ENCODE results near the gene HOXD3. TPM values are rescaled to one million over a fixed set of nuclear protein-coding genes. Genes with fewer than 3 reads are reported as not detected.

HOXD3 gene
- total RNA-seq, 1 donor from 2014 or later, result 0.47 TPM

GRCh38 chr2:176172007-176172894 lies 15.1 kb downstream of the HOXD3 start:
- H3K27ac ChIP-seq, result no peak overlapping the region

DNA sequence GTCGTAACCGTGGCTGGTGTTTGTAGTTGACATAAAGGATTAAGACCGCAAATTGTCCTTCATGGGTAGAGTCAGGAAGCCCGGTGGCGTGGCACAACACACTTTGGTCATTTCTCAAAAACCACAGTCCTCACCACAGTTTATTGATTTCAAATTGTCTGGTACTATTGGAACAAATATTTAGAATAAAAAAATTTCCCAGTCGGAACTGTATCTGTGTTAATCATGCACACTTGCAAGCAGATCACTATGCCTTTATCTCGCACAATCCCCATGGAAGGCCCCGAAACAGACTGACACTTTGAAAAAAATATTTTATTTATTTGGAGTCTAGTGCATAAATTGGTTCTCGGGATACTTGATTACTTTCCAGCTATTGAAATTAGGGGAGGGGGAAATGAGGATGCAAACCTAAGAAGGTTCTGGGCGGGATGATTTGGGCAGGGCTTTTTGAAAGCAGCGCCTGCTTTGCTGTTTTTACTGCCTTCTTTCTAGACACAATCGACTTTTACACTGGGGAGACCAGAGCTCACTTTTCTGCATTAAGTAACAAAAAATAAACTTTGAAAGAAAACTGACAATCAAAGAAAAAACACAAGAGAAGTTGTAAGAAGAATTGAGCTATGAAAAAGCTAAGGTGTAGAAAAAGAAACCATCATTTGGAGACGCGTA lies 15.9 kb downstream of the HOXD3 start:
- peaks cover 12% of the 10 kb centered on the region for H3K4me1 ChIP-seq
- no peaks in the 10 kb centered on the region for H3K9me3 ChIP-seq
- H3K27me3 ChIP-seq (ENCODE audit: low read depth), result peaks cover 96% of the 10 kb centered on the region
- ATAC-seq, result no peak
- no peaks in the 10 kb centered on the region for H3K36me3 ChIP-seq
- TF ChIP-seq, protein P1, sequence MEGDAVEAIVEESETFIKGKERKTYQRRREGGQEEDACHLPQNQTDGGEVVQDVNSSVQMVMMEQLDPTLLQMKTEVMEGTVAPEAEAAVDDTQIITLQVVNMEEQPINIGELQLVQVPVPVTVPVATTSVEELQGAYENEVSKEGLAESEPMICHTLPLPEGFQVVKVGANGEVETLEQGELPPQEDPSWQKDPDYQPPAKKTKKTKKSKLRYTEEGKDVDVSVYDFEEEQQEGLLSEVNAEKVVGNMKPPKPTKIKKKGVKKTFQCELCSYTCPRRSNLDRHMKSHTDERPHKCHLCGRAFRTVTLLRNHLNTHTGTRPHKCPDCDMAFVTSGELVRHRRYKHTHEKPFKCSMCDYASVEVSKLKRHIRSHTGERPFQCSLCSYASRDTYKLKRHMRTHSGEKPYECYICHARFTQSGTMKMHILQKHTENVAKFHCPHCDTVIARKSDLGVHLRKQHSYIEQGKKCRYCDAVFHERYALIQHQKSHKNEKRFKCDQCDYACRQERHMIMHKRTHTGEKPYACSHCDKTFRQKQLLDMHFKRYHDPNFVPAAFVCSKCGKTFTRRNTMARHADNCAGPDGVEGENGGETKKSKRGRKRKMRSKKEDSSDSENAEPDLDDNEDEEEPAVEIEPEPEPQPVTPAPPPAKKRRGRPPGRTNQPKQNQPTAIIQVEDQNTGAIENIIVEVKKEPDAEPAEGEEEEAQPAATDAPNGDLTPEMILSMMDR (IDR thresholded peaks at IDR 0.05), result no peak
- H3K27ac ChIP-seq, result no peak overlapping the region
- no peak for DNase-seq
- H3K4me3 ChIP-seq, result no peak overlapping the region
- intact Hi-C loops (cut with DNase I), result no loop called here

More at GRCh38 chr2:176172007-176172894, 15.1 kb downstream of the HOXD3 start:
- Histone ChIP-seq H3K4me1 (peaks cover 11% of the 10 kb centered on the region), H3K36me3 (no peaks in the 10 kb centered on the region), H3K4me3 (peak overlapping the region; percentile 23), H3K27me3 (ENCODE audit: low read depth) (peaks cover 96% of the 10 kb centered on the region), H3K9me3 (no peaks in the 10 kb centered on the region)
- no peak for DNase-seq
- ATAC-seq, result peak; percentile 25 to 26
- intact Hi-C loops (cut with DNase I), result no loop called here
- TF ChIP-seq, protein P1 (IDR thresholded peaks at IDR 0.05), result no peak

DNA sequence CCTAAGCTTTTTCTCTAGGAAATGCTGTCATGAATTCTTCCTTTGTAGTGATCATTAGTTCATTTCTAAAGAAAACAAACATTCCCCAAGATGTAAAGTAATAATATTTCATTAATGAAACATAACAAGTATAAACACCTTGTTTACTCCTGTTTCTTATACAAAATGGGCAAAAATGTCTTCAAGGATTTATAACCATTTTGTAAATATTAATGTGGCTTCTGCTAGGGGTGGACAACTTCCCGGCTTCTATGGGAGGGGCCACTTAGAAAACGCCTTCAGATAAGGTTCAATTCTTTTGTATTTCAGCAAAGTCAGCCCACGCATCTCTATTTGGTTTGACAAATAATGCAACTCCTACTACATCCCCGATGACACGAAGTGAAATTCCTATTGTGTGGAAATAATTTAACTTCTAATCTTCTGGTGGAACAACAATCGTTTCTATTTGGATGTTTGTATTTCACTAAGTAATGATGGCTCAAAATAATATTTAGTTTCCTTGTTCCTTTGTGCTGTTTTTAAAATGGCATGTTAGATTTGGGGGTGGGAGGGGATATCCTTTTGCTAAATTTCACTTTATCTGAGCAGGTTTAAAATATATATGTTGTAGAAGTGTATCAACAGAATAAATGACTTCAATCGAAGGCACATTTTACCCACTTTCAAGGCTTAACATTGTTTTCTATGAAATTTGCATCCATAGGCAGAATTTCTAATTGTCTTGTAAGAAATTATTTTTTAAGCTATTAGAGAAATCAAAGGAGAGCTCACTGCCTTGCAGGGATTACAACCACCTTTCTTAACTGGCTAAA lies 16.7 kb downstream of the HOXD3 start:
- no peak overlapping the region for H3K27ac ChIP-seq
- DNase-seq (no peak), ATAC-seq (no peak)
- H3K4me1 ChIP-seq, result peaks cover 19% of the 10 kb centered on the region
- H3K36me3 ChIP-seq, result no peaks in the 10 kb centered on the region
- H3K9me3 ChIP-seq, result no peaks in the 10 kb centered on the region
- TF ChIP-seq, protein P1 (IDR thresholded peaks at IDR 0.05), result no peak
- intact Hi-C loops (cut with DNase I), result no loop called here
- H3K27me3 ChIP-seq (ENCODE audit: low read depth), result peaks cover 96% of the 10 kb centered on the region
- no peak overlapping the region for H3K4me3 ChIP-seq

DNA sequence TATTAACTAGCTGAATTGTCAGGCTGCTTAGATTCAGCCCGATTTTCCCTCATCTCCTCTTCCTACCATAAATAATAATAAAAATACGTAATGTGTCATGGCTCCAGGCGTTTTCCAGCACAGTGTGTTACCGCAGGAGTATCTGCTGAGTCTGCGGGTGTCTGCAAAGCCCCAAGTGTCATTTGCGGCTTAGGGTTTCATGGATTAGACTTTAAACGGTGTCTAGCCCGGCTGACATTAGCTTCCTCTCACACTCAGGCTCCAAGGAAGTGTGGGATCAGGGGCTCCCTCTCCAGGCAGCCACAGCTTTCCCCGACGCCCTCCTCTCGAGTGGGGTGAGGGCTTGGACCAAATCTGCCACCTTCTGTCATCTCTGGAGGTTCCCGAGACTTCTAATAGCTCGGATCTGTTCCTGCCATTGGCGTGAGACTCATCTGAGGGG lies 17.3 kb downstream of the HOXD3 start:
- Histone ChIP-seq H3K4me3 (no peak overlapping the region), H3K27ac (no peak overlapping the region), H3K9me3 (no peaks in the 10 kb centered on the region), H3K27me3 (ENCODE audit: low read depth) (peaks cover 96% of the 10 kb centered on the region), H3K4me1 (peaks cover 23% of the 10 kb centered on the region), H3K36me3 (no peaks in the 10 kb centered on the region)
- intact Hi-C loops (cut with DNase I), result no loop called here
- no peak for ATAC-seq
- TF ChIP-seq, protein P1 (IDR thresholded peaks at IDR 0.05), result no peak
- no peak for DNase-seq
